ENCODE data around the gene TNFRSF25. TPM values are rescaled to one million over a fixed set of nuclear protein-coding genes. Genes with fewer than 3 reads are reported as not detected.
A peak's percentile ranks its signal among the peaks of the same experiment; 100 is the strongest.

TNFRSF25 gene
- total RNA-seq, 1 experiment from 2014 or later, result 19.5 TPM

DNA sequence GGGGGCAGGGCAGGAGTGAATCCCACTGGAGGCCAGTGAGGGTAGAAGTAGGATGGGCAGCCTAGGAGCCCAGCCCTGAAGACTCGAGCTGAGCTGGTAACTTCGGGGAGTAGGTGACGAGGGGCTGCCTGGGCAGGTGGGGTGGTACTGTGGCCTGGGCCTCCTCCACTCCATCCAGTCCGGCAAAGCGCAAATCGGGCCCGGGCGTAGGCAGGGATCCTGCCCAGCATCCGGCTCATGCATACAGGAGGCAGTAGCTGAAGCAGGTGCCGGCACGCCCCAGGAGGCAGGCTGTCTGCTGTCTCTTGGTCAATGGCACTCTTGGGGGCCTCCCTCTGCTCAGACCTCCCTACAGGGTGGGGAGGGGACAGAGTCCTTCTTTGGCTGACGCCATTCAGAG is 1.3 kb upstream of the TNFRSF25 start:
- Mint-ChIP-seq H3K4me1 (peaks cover 10% of the 10 kb centered on the region), H3K27ac (no peak overlapping the region), H3K27me3 (ENCODE audit: low read depth) (peaks cover 2% of the 10 kb centered on the region; the same call in 1 of the 2 replicates), H3K36me3 (peaks cover 24% of the 10 kb centered on the region), H3K9me3 (no peaks in the 10 kb centered on the region), H3K4me3 (no peak overlapping the region)
- TF ChIP-seq ZNF423 (CRISPR knock-in tag; IDR thresholded peaks at IDR 0.05) (no peak), TEAD4 (CRISPR knock-in tag; IDR thresholded peaks at IDR 0.05) (no peak), CREB1 (CRISPR knock-in tag; IDR thresholded peaks at IDR 0.05) (no peak), ATF3 (CRISPR knock-in tag; conservative IDR thresholded peaks at IDR 0.05) (no peak), ZNF263 (CRISPR knock-in tag; IDR thresholded peaks at IDR 0.05; ENCODE audit: low read depth) (no peak), GABPB1 (CRISPR knock-in tag; IDR thresholded peaks at IDR 0.05) (no peak), TP53 (CRISPR knock-in tag; IDR thresholded peaks at IDR 0.05) (no peak), HMGXB4 (CRISPR knock-in tag; IDR thresholded peaks at IDR 0.05) (no peak), PRRX2 (CRISPR knock-in tag; IDR thresholded peaks at IDR 0.05) (no peak), NR1H2 (CRISPR knock-in tag; IDR thresholded peaks at IDR 0.05) (no peak), AFF4 (CRISPR knock-in tag; IDR thresholded peaks at IDR 0.05; ENCODE audit: borderline replicate concordance) (no peak), USF1 (CRISPR knock-in tag; IDR thresholded peaks at IDR 0.05) (no peak), ZNF138 (CRISPR knock-in tag; conservative IDR thresholded peaks at IDR 0.05) (no peak), RORB (CRISPR knock-in tag; IDR thresholded peaks at IDR 0.05) (no peak), ZSCAN18 (CRISPR knock-in tag; IDR thresholded peaks at IDR 0.05) (no peak), SP1 (CRISPR knock-in tag; conservative IDR thresholded peaks at IDR 0.05) (no peak), TCF7 (CRISPR knock-in tag; IDR thresholded peaks at IDR 0.05; ENCODE audit: low read depth) (no peak)
- DNase-seq (ENCODE audit: low spot score) (peak; percentile 9), ATAC-seq (no peak)
- CTCF ChIA-PET, result interaction anchor here (1.3 to 3.8 kb wide), 4 partner anchors 12 to 44 kb away, joined by 8 to 35 read pairs (median 14); no protein-coding TSS in a partner anchor
- POLR2A ChIA-PET, result no interaction called here

GRCh38 chr1:6466751-6467150 is 778 bp upstream of the TNFRSF25 start:
- no peak for ATAC-seq
- peak; percentile 10 for DNase-seq (ENCODE audit: low spot score)
- Mint-ChIP-seq H3K9me3 (no peaks in the 10 kb centered on the region), H3K27ac (no peak overlapping the region), H3K4me1 (peaks cover 6% of the 10 kb centered on the region), H3K27me3 (ENCODE audit: low read depth) (peaks cover 2% of the 10 kb centered on the region; the same call in 1 of the 2 replicates), H3K36me3 (peaks cover 25% of the 10 kb centered on the region), H3K4me3 (peak overlapping the region; percentile 27; the same call in 1 of the 2 replicates)
- ChIA-PET POLR2A (no interaction called here), CTCF (interaction anchor here (0.8 to 3.8 kb wide), 13 partner anchors 9 to 219 kb away, joined by 3 to 35 read pairs (median 8); no protein-coding TSS in a partner anchor)
- no peak for TF ChIP-seq ZNF121 (CRISPR knock-in tag; IDR thresholded peaks at IDR 0.05)
- TF ChIP-seq OVOL2 (CRISPR knock-in tag; IDR thresholded peaks at IDR 0.05; ENCODE audit: borderline replicate concordance), result no peak
- TF ChIP-seq NFATC4 (CRISPR knock-in tag; IDR thresholded peaks at IDR 0.05), result no peak
- no peak for TF ChIP-seq FOXP4 (CRISPR knock-in tag; IDR thresholded peaks at IDR 0.05)
- no peak for TF ChIP-seq MXD4 (CRISPR knock-in tag; IDR thresholded peaks at IDR 0.05; ENCODE audit: borderline replicate concordance)
- TF ChIP-seq HMGXB4 (CRISPR knock-in tag; IDR thresholded peaks at IDR 0.05), result no peak
- no peak for TF ChIP-seq IRF1 (CRISPR knock-in tag; IDR thresholded peaks at IDR 0.05)
- no peak for TF ChIP-seq RORB (CRISPR knock-in tag; IDR thresholded peaks at IDR 0.05)
- no peak for TF ChIP-seq FOXK1 (CRISPR knock-in tag; IDR thresholded peaks at IDR 0.05)
- TF ChIP-seq CREM (CRISPR knock-in tag; IDR thresholded peaks at IDR 0.05), result no peak
